ENCODE data around the gene ARL15.

DNA sequence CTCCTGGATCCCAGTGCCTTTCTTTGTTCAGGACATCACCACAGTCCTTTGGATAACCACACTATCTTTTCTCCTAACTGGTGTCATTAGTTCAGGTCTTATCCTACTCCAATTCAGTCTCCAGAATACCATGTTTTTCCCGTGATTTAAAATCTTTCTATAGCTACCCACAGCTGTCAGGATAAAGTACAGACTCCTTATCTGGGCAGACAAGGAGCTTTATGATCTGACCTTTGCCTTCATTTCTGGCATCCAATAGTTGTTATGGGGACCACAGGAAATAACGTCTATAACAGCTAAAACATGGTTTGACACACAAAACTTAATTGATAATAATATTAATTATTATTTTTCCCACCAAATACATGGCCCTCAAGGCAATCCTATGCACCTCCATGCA lies 125.6 kb downstream of the ARL15 start:
- TF ChIP-seq, protein P1, sequence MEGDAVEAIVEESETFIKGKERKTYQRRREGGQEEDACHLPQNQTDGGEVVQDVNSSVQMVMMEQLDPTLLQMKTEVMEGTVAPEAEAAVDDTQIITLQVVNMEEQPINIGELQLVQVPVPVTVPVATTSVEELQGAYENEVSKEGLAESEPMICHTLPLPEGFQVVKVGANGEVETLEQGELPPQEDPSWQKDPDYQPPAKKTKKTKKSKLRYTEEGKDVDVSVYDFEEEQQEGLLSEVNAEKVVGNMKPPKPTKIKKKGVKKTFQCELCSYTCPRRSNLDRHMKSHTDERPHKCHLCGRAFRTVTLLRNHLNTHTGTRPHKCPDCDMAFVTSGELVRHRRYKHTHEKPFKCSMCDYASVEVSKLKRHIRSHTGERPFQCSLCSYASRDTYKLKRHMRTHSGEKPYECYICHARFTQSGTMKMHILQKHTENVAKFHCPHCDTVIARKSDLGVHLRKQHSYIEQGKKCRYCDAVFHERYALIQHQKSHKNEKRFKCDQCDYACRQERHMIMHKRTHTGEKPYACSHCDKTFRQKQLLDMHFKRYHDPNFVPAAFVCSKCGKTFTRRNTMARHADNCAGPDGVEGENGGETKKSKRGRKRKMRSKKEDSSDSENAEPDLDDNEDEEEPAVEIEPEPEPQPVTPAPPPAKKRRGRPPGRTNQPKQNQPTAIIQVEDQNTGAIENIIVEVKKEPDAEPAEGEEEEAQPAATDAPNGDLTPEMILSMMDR (IDR thresholded peaks at IDR 0.05; ENCODE audit: borderline replicate concordance, extremely low read depth, low read length, poor library complexity, severe bottlenecking): no peak
- TF ChIP-seq EZH2 (IDR thresholded peaks at IDR 0.05; ENCODE audit: borderline replicate concordance, low read depth, low read length, severe bottlenecking): no peak
